GM18520 (cell line): Measurements from ENCODE around the gene UCK2.

ENCODE experiments used
- ATAC-seq: cut with Tn5 transposase; IDR thresholded peaks from one replicate; pipeline ENCODE4 v1.9.1; 2021; ENCODE audit not compliant: unreplicated experiment

UCK2 gene

GRCh38 chr1:165933446-165934170 is 106.2 kb downstream of the UCK2 start:
- no peak for ATAC-seq

GRCh38 chr1:165936542-165936941 is 109.1 kb downstream of the UCK2 start:
- no peak for ATAC-seq

DNA sequence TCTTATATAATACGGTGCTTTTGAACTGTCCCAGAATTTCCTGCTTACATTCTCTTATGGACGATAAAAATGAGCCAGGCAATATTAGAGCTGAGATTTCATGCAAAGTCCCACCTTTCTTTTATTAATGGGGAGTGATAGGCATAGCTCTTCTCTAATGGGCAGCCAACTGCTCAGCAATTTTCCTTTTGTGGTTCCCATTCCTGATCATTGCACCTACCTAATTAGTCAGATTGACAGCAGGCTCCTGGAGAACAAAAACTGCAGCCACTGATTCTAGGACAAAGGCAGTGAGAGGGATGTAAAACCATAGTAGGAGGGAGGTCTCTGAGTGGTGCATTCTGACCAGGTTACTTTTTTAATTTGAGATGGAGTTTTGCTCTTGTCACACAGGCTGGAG is 110.4 kb downstream of the UCK2 start:
- ATAC-seq: no peak

DNA sequence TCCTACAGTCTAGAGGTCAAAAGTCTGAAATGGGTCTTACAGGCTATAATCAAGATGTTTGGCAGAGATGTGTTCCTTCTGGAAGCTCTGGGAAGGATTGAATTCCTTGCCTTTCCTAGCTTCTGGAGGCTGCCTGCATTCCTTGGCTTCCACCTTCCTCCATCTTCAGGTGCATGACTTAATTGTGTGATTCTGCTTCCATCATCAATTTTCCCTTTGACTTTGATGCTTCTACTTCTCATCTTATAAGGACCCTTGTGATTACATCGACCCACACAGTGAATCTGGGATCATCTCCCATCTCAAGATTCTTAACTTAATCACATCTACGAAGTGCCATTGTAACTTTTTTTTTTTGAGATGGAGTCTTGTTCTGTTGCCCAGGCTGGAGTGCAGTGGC is 111.4 kb downstream of the UCK2 start:
- no peak for ATAC-seq

DNA sequence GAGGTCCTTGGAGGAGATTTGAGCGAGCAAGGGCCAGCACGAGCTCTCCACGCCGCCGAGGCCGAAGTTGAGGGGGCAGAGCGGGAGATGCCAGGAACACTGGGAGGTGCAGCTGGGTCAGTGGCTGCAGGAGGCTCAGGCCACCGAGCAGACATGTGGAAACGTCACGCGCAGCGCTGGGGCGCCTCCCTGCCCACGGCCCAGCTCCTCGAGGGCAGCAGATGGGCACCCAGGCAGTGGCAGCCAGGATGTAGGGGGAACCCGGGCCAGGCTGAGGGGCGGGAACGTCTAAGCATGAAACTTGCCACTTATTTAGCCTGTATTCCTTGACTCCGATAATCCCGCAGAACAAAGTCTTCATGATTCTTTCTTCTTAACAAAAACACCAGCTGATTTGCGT is 114.1 kb downstream of the UCK2 start:
- no peak for ATAC-seq

GRCh38 chr1:165942062-165942461 is 114.6 kb downstream of the UCK2 start:
- ATAC-seq: no peak

GRCh38 chr1:165942927-165943597 is 115.6 kb downstream of the UCK2 start:
- no peak for ATAC-seq

- no peak for ATAC-seq
Observed at GRCh38 chr1:165945911-165946310, 118.5 kb downstream of the UCK2 start.

GRCh38 chr1:165947797-165948455 is 120.5 kb downstream of the UCK2 start:
- no peak for ATAC-seq

DNA sequence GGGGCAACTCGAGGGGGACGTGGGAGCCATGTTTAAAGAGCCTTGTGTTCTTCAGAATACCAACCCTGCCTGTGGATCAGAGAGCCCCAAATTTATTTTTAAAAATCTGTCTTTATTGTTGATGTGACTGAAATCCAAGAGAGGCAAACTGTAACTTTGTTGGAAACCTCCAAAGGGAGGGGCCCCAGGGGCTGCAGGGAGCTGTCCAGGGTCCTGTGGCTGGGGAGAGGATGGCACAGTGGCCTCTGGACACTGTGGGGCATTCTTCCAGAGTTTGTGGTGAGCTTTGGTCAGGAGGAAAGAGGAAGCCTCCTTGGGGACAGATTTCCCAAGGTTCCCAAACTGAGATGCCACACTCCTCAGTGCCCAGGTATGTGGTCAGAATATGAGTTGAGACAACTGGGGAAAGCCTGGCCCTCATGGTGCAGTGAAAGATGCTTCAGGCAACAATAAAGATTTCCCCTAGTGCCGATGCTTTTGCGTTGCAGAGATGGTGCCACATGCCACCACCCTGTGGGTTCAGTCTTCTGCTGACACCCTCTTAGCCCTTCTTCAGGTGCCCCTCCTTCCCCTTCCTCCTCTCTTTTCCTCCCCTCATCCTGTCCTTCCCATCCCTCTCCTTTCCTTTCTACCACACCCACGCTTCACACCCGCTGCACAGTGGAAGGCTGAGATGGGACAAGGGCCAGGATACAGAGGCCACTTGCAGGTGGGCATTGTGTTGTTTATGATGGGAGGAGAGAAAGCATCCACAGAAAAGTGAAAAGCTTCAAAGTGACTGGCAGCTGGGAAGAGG is 122.1 kb downstream of the UCK2 start:
- ATAC-seq: no peak

- no peak for ATAC-seq
Observed at GRCh38 chr1:165954940-165955339, 127.5 kb downstream of the UCK2 start.

DNA sequence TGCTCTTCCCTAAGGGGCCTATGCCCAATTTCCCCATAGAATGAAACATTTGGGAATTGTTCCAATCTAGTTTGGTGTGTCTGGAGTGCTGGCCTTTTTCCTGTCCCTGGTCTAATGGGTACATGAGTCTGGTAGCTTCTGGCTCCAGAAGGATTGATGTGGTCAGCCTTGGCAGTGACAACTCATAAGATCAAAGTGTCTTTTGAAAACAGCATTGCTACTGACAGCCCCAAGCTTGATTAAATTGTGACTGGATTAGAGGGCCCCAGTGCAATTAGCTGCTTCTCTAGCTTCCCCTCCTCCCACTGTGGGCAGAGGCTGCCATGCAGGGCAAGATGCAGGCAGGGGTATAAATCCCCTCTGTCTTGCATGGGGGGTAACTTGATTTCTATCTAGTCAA is 130.9 kb downstream of the UCK2 start:
- no peak for ATAC-seq

DNA sequence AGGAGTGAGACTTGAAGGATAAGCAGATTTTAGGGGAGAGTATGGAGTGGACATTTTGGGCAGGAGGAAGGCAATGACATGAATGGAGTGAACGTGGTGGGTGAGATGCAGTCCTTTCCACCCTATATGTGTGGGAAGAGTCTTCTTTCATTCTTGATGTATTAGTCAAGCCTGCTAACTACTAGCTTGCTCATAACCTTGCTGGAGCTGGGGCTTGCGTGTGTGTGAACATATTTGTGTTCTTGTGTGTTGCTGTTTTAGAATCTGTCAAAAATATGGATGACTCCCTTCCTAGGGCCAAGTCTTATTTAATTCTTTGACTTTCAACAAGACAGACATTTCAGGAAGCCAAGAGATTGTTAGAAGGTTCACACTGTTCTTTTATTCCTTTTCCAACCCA is 132.7 kb downstream of the UCK2 start:
- ATAC-seq: no peak

GRCh38 chr1:165960881-165961280 is 133.5 kb downstream of the UCK2 start:
- ATAC-seq: no peak
